ENCODE measurements around the gene TNK1.

TNK1 gene

DNA sequence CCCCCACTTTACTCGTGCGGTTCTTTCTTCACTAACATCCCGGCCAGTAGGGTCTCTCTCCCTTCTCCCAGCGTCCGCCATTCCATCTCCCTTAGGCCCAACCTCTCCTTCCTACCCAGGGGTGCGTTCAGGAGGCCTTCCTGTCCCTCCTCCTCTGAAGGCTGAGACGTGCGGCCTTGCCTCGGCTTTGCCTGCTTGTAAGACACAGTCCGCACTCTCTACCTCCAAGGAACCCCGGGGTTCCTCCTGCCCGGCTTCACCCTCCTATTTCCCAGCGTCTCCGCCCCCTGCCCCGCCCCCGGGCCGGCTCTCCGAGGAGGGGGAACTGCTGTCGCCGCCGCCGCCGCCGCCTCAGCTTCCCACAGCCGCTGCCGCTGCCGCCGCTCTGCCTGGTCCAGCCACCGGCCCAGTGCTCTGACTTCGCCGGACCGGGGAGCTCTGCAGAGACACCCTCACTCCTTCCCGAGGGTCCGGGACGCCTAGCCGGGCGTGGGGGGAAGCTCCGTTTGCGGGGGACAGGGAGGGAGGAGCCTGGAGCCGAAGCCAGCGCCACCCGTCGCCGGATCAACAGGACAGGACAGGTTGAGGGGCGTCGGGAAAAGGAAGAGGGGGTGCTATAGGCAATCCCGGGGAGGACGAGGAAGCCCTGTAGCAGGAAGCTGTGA lies 57.2 kb downstream of the TNK1 start:
- Histone ChIP-seq H3K9me3 (ENCODE audit: insufficient read depth, low read depth, low read length) (no peaks in the 10 kb centered on the region), H3K36me3 (ENCODE audit: insufficient read depth, low read length) (no peaks in the 10 kb centered on the region), H3K4me1 (ENCODE audit: insufficient read depth, low read length) (peaks cover 16% of the 10 kb centered on the region), H3K9ac (ENCODE audit: low read depth, low read length) (peak overlapping the region; percentile 50; the same call in 1 of the 2 replicates), H3K27ac (ENCODE audit: low read depth, low read length) (no peak overlapping the region), H3K4me3 (ENCODE audit: low read length) (peak overlapping the region; percentile 95), H3K27me3 (ENCODE audit: insufficient read depth, low read length) (peaks cover 39% of the 10 kb centered on the region)
- 2% methylated on average over 48 of the region's 48 CpGs for whole genome bisulfite sequencing

DNA sequence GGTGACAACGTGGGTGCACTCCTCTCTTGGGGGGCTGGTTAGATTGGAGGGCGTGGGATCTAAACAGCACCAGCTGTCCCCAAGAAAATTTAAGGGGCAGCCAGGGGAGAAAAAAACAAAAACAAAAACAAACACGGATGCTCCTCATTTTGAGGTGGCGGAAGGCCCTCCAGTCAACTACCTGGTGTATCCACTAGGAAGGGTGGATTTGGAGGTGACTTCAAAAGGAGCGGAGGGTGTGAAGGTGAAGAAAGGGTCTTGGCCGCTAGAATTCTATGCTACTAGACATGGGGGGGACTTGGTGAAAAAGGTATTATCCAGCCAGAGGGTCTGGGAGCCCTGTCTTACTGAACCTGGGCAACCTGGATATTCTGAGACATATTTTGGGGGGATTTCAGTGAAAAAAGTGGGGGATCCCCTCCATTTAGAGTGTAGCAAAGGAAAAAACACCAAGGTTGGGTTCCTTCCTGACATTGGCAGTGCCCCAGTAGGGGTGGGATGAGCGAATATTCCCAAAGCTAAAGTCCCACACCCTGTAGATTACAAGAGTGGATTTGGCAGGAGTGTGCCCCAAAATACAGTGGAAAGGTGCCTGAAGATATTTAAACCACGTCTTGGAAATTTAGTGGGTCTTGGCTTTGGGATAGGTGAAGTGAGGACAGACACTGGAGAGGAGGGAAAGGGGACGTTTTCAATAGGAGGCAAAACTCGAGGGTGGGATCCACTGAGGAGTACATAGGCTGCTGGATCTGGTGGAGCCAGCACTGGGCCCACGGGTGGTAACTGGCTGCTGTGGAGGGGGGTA lies 58.0 kb downstream of the TNK1 start:
- Histone ChIP-seq H3K4me1 (ENCODE audit: insufficient read depth, low read length) (peaks cover 16% of the 10 kb centered on the region), H3K9ac (ENCODE audit: low read depth, low read length) (peak overlapping the region; percentile 50; the same call in 1 of the 2 replicates), H3K36me3 (ENCODE audit: insufficient read depth, low read length) (no peaks in the 10 kb centered on the region), H3K27me3 (ENCODE audit: insufficient read depth, low read length) (peaks cover 39% of the 10 kb centered on the region), H3K9me3 (ENCODE audit: insufficient read depth, low read depth, low read length) (no peaks in the 10 kb centered on the region), H3K27ac (ENCODE audit: low read depth, low read length) (no peak overlapping the region), H3K4me3 (ENCODE audit: low read length) (peak overlapping the region; percentile 95)
- 28% methylated on average over 11 of the region's 11 CpGs for WGBS
